ENCODE measurements around the gene PDZD2. TPM values are rescaled to one million over a fixed set of nuclear protein-coding genes. Genes with fewer than 3 reads are reported as not detected.
"Not testable (repeated sequence)": the region's sequence is repeated elsewhere in the genome, so short reads cannot be mapped to it uniquely, and the experiment has no call there.

The PDZD2 gene
- total RNA-seq, 2 experiments from 2014 or later: not detected

GRCh38 chr5:31759925-31760324, 121.0 kb downstream of the PDZD2 start:
- H3K36me3 Mint-ChIP-seq (ENCODE audit: low read depth): no peaks in the 10 kb centered on the region
- DNase-seq: no peak

GRCh38 chr5:31761877-31762276, 122.9 kb downstream of the PDZD2 start:
- Mint-ChIP-seq H3K4me3 (no peak overlapping the region), H3K4me1 (no peaks in the 10 kb centered on the region), H3K36me3 (ENCODE audit: low read depth) (no peaks in the 10 kb centered on the region), H3K9me3 (peaks cover 6% of the 10 kb centered on the region), H3K27me3 (no peaks in the 10 kb centered on the region), H3K27ac (no peak overlapping the region)
- no peak for DNase-seq
- ChIA-PET POLR2A (no interaction called here), CTCF (no interaction called here)

More at GRCh38 chr5:31759925-31760324, 121.0 kb downstream of the PDZD2 start:
- no peak overlapping the region for H3K4me3 Mint-ChIP-seq
- H3K9me3 Mint-ChIP-seq: peaks cover 6% of the 10 kb centered on the region
- POLR2A ChIA-PET: no interaction called here
- no peak overlapping the region for H3K27ac Mint-ChIP-seq
- no peaks in the 10 kb centered on the region for H3K4me1 Mint-ChIP-seq
- no peaks in the 10 kb centered on the region for H3K27me3 Mint-ChIP-seq
- CTCF ChIA-PET: no interaction called here

GRCh38 chr5:31763424-31763823, 124.5 kb downstream of the PDZD2 start:
- H3K27me3 Mint-ChIP-seq: no peaks in the 10 kb centered on the region
- no peaks in the 10 kb centered on the region for H3K4me1 Mint-ChIP-seq
- H3K36me3 Mint-ChIP-seq (ENCODE audit: low read depth): no peaks in the 10 kb centered on the region
- no peak for DNase-seq
- H3K27ac Mint-ChIP-seq: no peak overlapping the region
- peaks cover 6% of the 10 kb centered on the region for H3K9me3 Mint-ChIP-seq
- POLR2A ChIA-PET: no interaction called here
- no peak overlapping the region for H3K4me3 Mint-ChIP-seq
- CTCF ChIA-PET: no interaction called here

DNA sequence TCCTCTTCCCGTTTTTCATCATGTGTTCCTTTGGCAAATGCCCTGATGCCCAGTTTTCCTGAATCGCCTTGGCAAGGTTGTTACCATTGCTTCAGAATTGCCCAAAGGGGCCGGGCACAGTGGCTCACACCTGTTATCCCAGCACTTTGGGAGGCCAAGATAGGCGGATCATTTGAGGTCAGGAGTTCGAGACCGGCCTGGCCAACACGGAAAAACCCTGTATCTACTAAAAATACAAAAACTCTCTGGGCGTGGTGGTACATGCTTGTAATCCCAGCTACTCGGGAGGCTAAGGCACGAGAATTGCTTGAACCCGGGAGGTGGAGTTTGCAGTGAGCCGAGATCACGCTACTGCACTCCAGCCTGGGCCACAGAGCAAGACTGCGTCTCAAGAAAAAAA, 125.8 kb downstream of the PDZD2 start:
- CTCF ChIA-PET; H3K4me1 Mint-ChIP-seq; H3K27ac Mint-ChIP-seq; H3K9me3 Mint-ChIP-seq; DNase-seq; H3K4me3 Mint-ChIP-seq; POLR2A ChIA-PET; H3K36me3 Mint-ChIP-seq (ENCODE audit: low read depth); H3K27me3 Mint-ChIP-seq: not testable (repeated sequence)

DNA sequence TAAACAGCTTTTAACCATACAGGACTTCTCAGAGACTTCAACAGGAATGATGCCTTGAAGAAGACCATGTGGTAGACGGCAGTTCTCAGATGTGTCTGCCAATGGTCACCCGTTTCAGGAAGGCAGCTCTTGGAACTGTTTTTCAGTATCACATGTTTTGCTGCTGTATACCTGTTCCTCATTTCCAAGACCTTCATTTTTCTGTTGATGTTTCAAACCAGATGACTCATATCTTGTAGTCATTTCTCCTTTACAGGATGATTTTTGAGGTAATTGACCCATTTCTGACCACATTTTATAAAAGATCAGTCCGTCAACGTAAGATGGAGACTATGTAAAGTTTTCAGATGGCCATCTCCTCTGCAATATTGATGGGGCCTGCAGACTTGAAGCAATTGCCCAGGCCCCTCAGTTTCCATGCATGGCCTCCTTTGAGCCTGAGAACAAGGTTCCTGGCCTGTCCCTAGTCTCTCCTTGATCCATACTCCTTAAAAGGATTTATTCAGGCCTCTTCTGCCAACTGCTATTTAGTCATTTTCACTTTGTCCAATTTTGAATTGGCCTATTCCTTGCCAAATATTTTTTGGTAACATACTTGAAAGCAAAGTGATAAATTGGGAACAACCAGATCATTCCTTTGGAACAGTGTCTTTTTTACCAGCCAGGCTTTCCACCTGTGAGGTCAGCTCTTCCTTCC, 128.6 kb downstream of the PDZD2 start:
- no peak for DNase-seq
- Mint-ChIP-seq H3K4me1 (peaks cover 8% of the 10 kb centered on the region), H3K27ac (no peak overlapping the region), H3K4me3 (no peak overlapping the region), H3K27me3 (no peaks in the 10 kb centered on the region), H3K9me3 (no peaks in the 10 kb centered on the region), H3K36me3 (ENCODE audit: low read depth) (no peaks in the 10 kb centered on the region)
- ChIA-PET POLR2A (no interaction called here), CTCF (no interaction called here)

GRCh38 chr5:31768046-31768445, 129.1 kb downstream of the PDZD2 start:
- Mint-ChIP-seq H3K36me3 (ENCODE audit: low read depth) (no peaks in the 10 kb centered on the region), H3K4me3 (no peak overlapping the region), H3K27ac (no peak overlapping the region), H3K9me3 (no peaks in the 10 kb centered on the region), H3K4me1 (peaks cover 8% of the 10 kb centered on the region), H3K27me3 (no peaks in the 10 kb centered on the region)
- ChIA-PET CTCF (no interaction called here), POLR2A (no interaction called here)
- DNase-seq: no peak

- peaks cover 8% of the 10 kb centered on the region for H3K4me1 Mint-ChIP-seq
- DNase-seq: no peak
- no peak overlapping the region for H3K4me3 Mint-ChIP-seq
- H3K9me3 Mint-ChIP-seq: no peaks in the 10 kb centered on the region
- H3K27me3 Mint-ChIP-seq: no peaks in the 10 kb centered on the region
- CTCF ChIA-PET: no interaction called here
- POLR2A ChIA-PET: no interaction called here
- H3K27ac Mint-ChIP-seq: no peak overlapping the region
- no peaks in the 10 kb centered on the region for H3K36me3 Mint-ChIP-seq (ENCODE audit: low read depth)
Measured at GRCh38 chr5:31768784-31769183, 129.9 kb downstream of the PDZD2 start.

GRCh38 chr5:31769530-31769929, 130.6 kb downstream of the PDZD2 start:
- ChIA-PET CTCF (no interaction called here), POLR2A (no interaction called here)
- H3K27me3 Mint-ChIP-seq: no peaks in the 10 kb centered on the region
- no peak for DNase-seq
- H3K9me3 Mint-ChIP-seq: no peaks in the 10 kb centered on the region
- H3K4me3 Mint-ChIP-seq: no peak overlapping the region
- H3K4me1 Mint-ChIP-seq: peaks cover 8% of the 10 kb centered on the region
- H3K27ac Mint-ChIP-seq: no peak overlapping the region
- H3K36me3 Mint-ChIP-seq (ENCODE audit: low read depth): no peaks in the 10 kb centered on the region

DNA sequence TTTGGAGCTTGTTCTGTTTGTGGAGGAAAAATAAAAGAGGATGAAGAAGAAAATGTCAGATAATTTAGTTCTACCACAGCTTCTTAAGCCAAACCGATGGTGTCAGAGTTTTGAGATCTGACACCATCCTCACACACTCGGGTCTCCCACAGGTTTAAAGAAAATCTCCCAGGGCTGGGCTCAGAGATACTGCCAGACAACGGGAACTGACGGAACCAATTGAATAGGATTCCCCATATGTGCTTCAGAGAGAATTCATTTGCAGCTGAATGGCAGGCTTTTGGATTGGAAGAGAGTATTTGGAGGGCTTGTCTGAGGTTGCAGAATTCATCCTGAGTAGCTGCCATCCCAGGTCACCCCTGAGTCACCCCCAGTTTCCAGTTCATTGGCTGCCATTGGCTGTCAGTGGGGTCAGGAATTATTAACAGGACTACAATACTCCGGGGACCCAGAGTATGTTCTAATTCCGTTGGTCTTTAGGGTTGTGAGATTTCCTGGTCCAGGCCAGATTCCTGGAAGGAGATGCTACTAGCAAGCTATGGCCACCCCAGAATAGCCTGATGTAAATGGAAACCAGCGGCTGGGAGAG, 131.3 kb downstream of the PDZD2 start:
- Mint-ChIP-seq H3K4me1 (peaks cover 8% of the 10 kb centered on the region), H3K9me3 (no peaks in the 10 kb centered on the region), H3K4me3 (no peak overlapping the region), H3K36me3 (ENCODE audit: low read depth) (no peaks in the 10 kb centered on the region), H3K27me3 (no peaks in the 10 kb centered on the region), H3K27ac (no peak overlapping the region)
- DNase-seq: no peak
- ChIA-PET POLR2A (no interaction called here), CTCF (no interaction called here)

- Mint-ChIP-seq H3K4me3 (no peak overlapping the region), H3K9me3 (no peaks in the 10 kb centered on the region), H3K4me1 (peaks cover 8% of the 10 kb centered on the region), H3K27me3 (no peaks in the 10 kb centered on the region), H3K27ac (no peak overlapping the region), H3K36me3 (ENCODE audit: low read depth) (no peaks in the 10 kb centered on the region)
- ChIA-PET POLR2A (no interaction called here), CTCF (no interaction called here)
- DNase-seq: no peak
Measured at GRCh38 chr5:31770998-31771397, 132.1 kb downstream of the PDZD2 start.

DNA sequence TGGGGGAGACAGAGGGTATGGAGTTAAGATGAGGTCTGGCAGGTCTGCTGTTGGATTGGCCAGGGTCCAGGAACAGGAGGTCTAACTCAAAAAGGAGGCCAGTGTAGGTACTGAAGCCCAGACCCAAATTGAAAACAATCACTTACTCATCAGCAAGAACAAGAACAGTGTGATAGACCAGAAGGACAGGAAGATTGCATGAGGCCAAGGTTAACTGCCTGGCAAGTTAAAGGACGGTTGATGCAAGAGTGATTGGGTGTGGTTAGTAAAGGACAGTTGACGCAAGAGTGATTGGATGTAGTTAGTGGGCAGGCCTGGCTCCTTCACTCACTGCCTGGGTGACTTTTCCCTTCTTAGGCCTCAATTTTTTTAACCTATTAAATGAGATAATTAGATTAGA, 132.6 kb downstream of the PDZD2 start:
- Mint-ChIP-seq H3K9me3 (no peaks in the 10 kb centered on the region), H3K27ac (no peak overlapping the region), H3K4me3 (no peak overlapping the region), H3K4me1 (peaks cover 8% of the 10 kb centered on the region), H3K27me3 (no peaks in the 10 kb centered on the region), H3K36me3 (ENCODE audit: low read depth) (no peaks in the 10 kb centered on the region)
- ChIA-PET POLR2A (no interaction called here), CTCF (no interaction called here)
- no peak for DNase-seq

- H3K9me3 Mint-ChIP-seq; H3K4me3 Mint-ChIP-seq; H3K27ac Mint-ChIP-seq; DNase-seq; H3K27me3 Mint-ChIP-seq; POLR2A ChIA-PET; H3K36me3 Mint-ChIP-seq (ENCODE audit: low read depth); CTCF ChIA-PET; H3K4me1 Mint-ChIP-seq: not testable (repeated sequence)
Measured at GRCh38 chr5:31776294-31776693, 137.4 kb downstream of the PDZD2 start.

GRCh38 chr5:31776976-31777651, 138.2 kb downstream of the PDZD2 start:
- CTCF ChIA-PET: no interaction called here
- Mint-ChIP-seq H3K9me3 (no peaks in the 10 kb centered on the region), H3K27me3 (no peaks in the 10 kb centered on the region), H3K36me3 (ENCODE audit: low read depth) (no peaks in the 10 kb centered on the region), H3K27ac (no peak overlapping the region), H3K4me3 (no peak overlapping the region), H3K4me1 (no peaks in the 10 kb centered on the region)
- POLR2A ChIA-PET: no interaction called here
- no peak for DNase-seq

DNA sequence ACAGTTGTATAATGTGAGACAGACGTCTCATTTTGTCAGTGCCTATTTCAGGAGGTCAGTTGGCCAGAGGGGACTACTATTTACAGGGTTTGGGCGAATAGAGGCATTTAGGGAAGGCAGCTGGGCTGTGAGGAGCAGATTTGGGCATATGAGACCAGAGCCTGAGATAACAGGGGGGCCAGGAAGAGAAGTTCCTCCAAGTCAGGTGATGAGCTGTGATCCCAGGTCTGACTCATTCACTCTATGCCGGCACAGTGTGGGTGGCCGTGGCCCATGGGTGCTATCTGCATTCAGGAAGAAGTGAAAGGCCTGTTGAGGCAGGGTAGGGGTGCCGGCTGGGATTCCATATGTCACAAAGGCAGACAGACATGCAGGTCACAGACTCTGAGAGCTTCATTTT, 142.8 kb downstream of the PDZD2 start:
- Mint-ChIP-seq H3K27me3 (no peaks in the 10 kb centered on the region), H3K4me1 (no peaks in the 10 kb centered on the region), H3K36me3 (ENCODE audit: low read depth) (no peaks in the 10 kb centered on the region), H3K9me3 (no peaks in the 10 kb centered on the region), H3K27ac (no peak overlapping the region), H3K4me3 (no peak overlapping the region)
- CTCF ChIA-PET: no interaction called here
- POLR2A ChIA-PET: no interaction called here
- no peak for DNase-seq
